Measurements from ENCODE around the gene EFCAB11.

EFCAB11 gene

GRCh38 chr14:89861630-89862029 lies 92.9 kb downstream of the EFCAB11 start:
- DNase-seq, result no peak

GRCh38 chr14:89858089-89858488 lies 96.4 kb downstream of the EFCAB11 start:
- DNase-seq, result no peak

DNA sequence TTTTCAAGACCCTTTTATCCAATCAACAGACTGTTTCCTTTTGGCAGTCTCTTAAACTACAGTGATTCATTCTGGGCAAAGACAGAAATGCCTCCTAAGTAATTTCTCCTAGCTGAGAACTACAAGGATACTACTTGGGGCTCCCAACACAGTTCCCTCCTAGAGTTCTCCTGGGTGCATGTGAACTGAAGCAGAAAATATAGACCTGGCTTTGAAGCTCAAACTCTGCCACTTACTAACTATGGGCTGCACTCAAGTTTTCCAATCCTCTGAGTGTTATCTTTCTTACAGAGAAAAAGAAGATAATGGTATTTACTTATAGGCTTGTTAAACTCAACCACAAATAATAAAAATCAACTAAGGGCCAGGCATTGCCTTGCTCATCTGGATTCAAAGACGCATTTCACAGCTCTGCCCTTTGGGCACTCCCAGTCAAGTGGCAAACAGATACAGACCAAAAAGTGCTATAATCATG lies 97.6 kb downstream of the EFCAB11 start:
- no peak for DNase-seq

- DNase-seq, result no peak
These were observed 98.4 kb downstream of the EFCAB11 start for GRCh38 chr14:89855961-89856656.

DNA sequence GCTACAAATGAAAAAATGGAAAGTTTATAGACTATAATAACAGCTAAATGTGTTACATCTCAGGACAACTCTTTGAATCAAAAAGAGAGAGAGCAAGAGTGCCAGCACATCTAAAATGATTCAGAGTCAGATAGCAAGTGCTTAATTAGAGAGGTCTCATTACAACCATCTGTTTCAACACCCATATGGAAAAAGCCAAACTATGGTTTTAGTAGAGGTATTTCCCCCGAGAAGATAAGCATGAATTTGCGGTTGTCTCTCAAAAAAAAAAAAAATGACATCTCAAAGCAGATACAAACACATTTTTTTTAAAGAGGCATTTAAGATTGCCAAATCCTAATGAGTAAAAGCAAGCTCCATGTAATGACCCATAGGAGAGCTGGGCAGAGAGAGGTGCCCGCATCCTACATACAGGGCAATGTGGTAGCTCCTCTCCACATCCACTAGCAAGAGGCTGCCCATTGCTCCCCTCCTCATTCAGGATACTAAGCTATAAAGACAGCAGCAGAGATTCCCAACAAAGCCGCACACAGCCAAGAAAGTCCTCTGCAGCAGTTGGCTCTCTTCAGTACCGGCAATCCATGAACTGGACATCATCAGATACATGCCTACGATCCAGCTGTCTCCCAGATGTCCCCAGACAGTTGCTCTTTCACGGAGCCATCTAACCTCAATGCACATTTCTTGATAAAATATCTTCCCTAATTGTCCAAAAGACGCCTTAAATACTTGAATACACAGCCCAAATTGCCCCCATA lies 100.4 kb downstream of the EFCAB11 start:
- DNase-seq, result peak; percentile 70

DNA sequence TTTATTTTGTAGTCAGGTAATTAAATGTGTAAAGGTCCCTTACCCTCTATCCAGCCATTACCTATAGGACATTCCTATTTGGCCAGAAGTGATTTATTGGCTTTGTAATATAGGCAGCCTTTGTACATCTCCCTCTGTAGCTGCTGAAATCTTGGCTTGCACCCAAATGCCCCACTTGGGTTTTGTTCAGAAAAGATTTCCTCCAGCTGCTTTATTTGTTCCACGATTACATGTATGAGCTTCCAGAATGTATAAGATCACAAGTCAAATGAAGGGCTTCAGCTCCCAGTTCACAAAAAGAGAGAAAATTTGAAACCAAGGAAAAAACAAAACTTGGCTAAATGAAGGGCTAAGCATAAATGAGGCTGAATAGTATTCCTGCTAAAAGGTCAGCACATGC lies 103.4 kb downstream of the EFCAB11 start:
- peak; percentile 99 for DNase-seq

- DNase-seq, result peak; percentile 61
These were observed 104.6 kb downstream of the EFCAB11 start for GRCh38 chr14:89849931-89850330.

GRCh38 chr14:89848165-89848564 lies 106.4 kb downstream of the EFCAB11 start:
- DNase-seq, result no peak

DNA sequence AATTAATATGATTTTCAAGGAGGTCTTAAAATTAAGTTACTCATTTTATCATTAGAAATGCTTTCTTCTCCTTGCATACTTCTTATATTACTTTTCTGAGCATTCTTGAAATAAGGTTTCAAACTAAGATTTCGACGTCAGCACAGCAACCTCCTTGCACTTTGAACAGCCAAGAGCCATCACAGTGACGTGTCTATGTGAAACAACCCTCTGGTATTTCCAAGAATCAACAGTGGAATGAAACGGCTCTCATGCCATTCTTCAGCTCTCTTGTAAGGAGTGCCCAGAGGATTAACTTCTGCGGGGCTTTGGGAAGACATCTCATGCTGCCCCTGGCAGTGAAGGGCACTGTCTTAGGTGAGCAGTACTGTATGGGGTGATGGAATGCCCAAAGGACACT lies 109.2 kb downstream of the EFCAB11 start:
- DNase-seq, result no peak

DNA sequence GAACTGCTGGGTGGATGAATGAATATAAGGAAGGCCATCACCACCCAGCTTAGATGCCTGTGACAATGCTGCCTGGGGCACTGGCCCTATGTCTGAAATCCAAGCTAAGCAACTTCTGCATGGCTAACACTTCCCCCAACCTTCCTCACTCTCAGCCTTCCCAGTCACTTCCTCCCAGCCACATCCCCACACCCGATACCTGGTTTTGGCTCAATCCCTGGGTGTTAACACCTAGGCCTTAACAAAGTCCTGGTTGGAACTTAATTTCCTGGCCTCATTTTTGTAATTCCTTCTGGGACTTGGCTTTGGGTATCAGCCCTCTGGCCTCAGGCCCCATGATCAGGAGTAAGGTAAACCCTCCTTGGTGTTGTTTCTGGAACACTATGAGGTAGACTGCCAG lies 110.0 kb downstream of the EFCAB11 start:
- no peak for DNase-seq

GRCh38 chr14:89842837-89843236 lies 111.7 kb downstream of the EFCAB11 start:
- no peak for DNase-seq

DNA sequence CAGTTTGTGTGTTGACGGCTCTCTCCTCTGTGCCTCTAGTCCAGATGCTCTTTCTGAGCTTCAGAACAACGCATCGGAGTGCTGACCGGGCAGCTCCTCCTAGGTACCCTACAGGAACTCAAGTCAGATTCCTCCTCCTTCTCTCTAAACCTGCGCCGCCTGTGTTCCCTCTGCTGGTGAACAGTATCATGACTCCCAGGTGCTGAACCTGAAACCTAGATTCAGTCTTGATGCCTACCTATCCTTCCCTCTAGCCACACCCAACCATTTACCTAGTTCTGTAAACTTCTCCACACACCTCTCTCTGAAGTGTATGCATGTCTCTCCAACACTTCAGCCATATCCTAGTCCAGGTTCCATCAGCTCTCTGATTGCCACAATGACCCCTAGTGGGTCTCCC lies 112.7 kb downstream of the EFCAB11 start:
- DNase-seq, result no peak

DNA sequence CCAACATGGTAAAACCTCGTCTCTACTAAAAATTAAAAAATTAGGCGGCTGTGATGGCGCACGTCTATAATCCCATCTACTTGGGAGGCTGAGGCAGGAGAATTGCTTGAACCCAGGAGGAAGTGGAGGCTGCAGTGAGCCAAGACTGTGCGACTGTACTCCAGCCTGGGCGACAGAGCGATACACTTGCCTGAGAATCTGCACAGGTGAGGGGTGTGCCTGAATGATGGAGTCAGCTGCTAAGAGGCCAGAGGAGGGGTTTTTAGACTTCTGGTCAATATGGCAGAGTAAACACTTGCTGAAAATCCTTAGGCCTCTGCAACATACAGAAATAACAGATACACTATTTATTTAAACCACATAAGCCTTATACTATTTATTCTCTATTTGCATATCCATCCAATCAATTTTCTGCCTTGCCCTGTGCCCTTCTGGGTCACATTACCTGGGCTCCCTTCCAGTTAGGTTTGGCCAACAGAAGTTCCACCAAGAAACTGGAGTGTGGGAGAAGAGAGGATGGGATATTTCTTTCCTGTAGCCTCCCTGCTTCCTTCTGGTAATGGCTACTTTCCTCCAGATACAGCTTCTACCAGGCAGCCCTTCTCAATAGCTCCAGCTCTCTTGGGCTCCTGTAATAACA lies 117.6 kb downstream of the EFCAB11 start:
- DNase-seq, result no peak

- DNase-seq, result no peak
These were observed 120.9 kb downstream of the EFCAB11 start for GRCh38 chr14:89833661-89834060.

DNA sequence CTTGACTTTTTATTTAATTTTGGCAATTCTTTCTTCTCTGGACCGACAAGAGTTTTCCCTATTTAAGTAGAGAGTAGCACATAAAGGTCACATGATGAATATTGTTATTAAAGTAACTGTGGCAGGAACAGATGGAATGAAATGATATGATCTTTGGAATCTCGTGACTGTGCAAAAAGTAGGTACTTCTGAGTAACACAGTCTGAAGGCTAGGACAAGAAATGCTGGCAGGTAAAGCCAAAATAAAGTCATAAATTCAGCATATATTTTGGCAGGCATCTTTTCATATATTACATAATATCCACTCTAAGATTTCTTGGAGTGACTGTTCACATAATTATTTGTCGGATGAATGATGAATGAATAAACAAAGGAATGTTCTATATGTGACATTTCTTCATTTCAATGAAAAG lies 121.4 kb downstream of the EFCAB11 start:
- DNase-seq, result no peak

DNA sequence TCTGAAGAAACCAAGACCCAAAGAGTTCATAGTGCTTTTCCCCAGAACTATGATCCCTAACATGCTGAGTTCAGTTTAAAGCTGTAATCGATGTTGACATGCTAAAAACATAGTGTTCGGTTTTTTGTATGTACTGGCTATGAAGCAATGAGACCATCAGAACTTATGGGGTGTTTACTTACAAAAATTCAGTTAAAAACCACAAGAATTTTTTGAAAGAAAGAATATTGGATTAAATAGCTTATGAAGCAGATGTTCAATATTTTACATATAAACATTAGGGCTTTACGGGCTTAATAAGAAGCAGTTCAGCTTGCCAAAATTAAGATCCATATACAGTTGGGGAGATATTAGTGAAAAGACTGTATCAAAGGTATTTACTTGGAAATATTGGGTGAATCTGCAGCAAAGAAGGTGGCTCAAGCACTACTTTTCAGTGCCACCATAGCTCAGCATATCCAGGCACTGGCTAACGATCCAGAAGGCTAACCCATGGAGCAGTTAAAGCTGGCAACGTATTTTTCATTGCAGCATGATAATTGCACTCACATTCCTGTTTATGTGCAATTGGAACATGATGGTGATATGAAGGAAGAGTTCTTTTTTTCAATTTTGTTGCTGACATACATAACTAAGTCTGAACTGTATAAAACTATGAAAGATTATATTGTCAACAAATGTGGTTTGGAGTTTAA lies 125.9 kb downstream of the EFCAB11 start:
- DNase-seq, result no peak

- no peak for DNase-seq
These were observed 127.3 kb downstream of the EFCAB11 start for GRCh38 chr14:89827265-89827664.

DNA sequence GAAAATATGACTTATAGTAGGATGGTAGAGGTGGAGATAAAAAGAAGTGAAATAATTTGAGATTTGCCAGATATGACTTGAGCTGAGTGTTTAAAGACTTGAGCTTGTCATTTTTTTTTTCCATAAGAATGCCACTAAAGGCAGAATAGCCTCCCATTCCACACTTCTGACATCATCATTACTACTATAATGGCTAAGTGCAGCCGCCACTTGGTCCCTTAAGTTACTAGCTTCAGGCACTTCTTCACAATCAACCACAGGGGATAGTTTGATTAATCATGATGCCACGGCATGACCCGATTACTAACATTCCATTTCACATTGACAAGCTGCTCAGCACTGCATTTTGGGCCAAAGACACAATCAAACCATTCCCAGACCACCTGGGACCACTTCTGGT lies 127.9 kb downstream of the EFCAB11 start:
- peak; percentile 12 for DNase-seq

GRCh38 chr14:89823743-89824142 lies 130.8 kb downstream of the EFCAB11 start:
- no peak for DNase-seq

DNA sequence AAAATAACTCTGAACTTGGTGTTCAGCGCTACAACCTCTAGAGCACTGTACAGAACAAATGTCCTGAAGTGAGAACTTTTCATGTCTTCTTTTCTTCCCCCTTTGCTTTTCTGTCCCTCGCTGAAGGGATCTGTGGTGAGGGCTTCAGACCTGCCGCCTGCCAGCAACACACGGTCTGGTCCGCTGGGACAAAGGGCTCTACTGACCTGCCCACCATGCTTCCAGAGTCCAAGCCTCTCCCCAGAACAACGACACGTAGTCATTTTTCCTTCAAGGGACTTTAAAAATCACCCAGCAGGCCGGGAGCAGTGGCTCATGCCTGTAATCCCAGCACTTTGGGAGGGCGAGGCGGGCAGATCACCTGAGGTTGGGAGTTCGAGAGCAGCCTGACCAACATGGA lies 140.4 kb downstream of the EFCAB11 start:
- DNase-seq, result no peak

GRCh38 chr14:89813617-89814031 lies 140.9 kb downstream of the EFCAB11 start:
- no peak for DNase-seq

- no peak for DNase-seq
These were observed 142.5 kb downstream of the EFCAB11 start for GRCh38 chr14:89811954-89812575.

DNA sequence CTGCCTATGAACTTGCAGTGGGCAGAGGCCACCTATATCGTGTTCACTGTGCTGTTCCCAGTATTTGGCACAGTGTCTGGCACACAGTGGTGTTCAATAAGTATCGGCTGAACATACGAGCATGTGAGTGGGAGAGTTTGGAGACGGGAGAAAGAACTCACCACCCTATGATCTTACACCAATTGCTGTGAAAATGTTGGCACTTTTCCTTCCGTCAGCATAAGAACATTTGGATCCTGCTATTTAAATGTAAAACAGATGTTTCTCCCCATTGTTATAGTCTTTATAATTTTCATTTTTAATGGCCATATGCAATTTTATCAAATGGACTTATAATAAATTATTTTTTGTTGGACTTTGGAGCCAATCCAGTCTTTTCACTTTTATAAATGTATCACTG lies 144.4 kb downstream of the EFCAB11 start:
- DNase-seq, result no peak
